ENCODE data around the gene PPP1R1A. TPM values are rescaled to one million over a fixed set of nuclear protein-coding genes. Genes with fewer than 3 reads are reported as not detected.

PPP1R1A gene
- total RNA-seq, 1 experiment from 2014 or later: 8.5 TPM

- Histone ChIP-seq H3K23me2 (ENCODE audit: insufficient read length, low read depth, low read length, poor library complexity, severe bottlenecking) (no peaks in the 10 kb centered on the region), H3K79me2 (ENCODE audit: insufficient read depth, low read length) (no peaks in the 10 kb centered on the region), H2BK120ac (ENCODE audit: low read depth, low read length, poor library complexity, severe bottlenecking) (no peak overlapping the region), H3K4me1 (ENCODE audit: insufficient read depth, low read length) (no peaks in the 10 kb centered on the region), H3K18ac (ENCODE audit: insufficient read length, low read depth, low read length) (no peak overlapping the region), H3K4me2 (ENCODE audit: insufficient read depth, insufficient read length, low read length) (no peak overlapping the region), H3K27ac (ENCODE audit: insufficient read length, low read depth, low read length) (no peak overlapping the region), H3K79me1 (ENCODE audit: insufficient read depth, low read depth, low read length, poor library complexity, severe bottlenecking) (no peaks in the 10 kb centered on the region), H2AK5ac (ENCODE audit: insufficient read length, low read length) (no peak overlapping the region), H2BK15ac (ENCODE audit: low read depth, low read length) (no peak overlapping the region), H2BK12ac (ENCODE audit: insufficient read length, low read depth, low read length) (no peak overlapping the region), H3K9me3 (ENCODE audit: control insufficient read depth, low read depth, low read length) (no peaks in the 10 kb centered on the region), H3K4ac (ENCODE audit: low read depth, low read length) (no peak overlapping the region), H2AFZ (ENCODE audit: low read length) (no peak overlapping the region), H4K5ac (ENCODE audit: insufficient read length, low read depth, low read length) (no peak overlapping the region), H3K27me3 (ENCODE audit: insufficient read depth, low read length) (no peaks in the 10 kb centered on the region), H2BK5ac (ENCODE audit: insufficient read length, low read length) (no peak overlapping the region), H3K9ac (ENCODE audit: extremely low read depth, insufficient read length, low read length) (no peak overlapping the region), H3K14ac (ENCODE audit: insufficient read depth, low read length) (no peak overlapping the region), H4K8ac (replicated peaks; ENCODE audit: insufficient read length, low read depth, low read length) (no peak overlapping the region), H3K23ac (ENCODE audit: insufficient read length, low read depth, low read length) (no peak overlapping the region), H4K91ac (ENCODE audit: insufficient read length, low read depth, low read length) (no peak overlapping the region), H4K20me1 (ENCODE audit: control insufficient read depth, insufficient read depth, insufficient read length) (no peaks in the 10 kb centered on the region), H3T11ph (ENCODE audit: low read length) (no peak overlapping the region), H2BK20ac (ENCODE audit: low read depth, low read length, poor library complexity, severe bottlenecking) (no peak overlapping the region), H3K56ac (ENCODE audit: insufficient read length, low read depth, low read length) (no peak overlapping the region)
- peaks cover under 1 to 5% of the 10 kb centered on the region in 2 experiments for H3K4me1 Mint-ChIP-seq
- no peak overlapping the region for H3K4me3 Mint-ChIP-seq
- DNase-seq: no peak
- H3K36me3 Mint-ChIP-seq (ENCODE audit: insufficient read depth in 1 of 3, low read depth in 3 of 3): no peaks in the 10 kb centered on the region
- H3K9me3 Mint-ChIP-seq: no peaks in the 10 kb centered on the region
- H3K27me3 Mint-ChIP-seq (ENCODE audit: low read depth): peaks cover 73% of the 10 kb centered on the region
- TF ChIP-seq, protein P1, sequence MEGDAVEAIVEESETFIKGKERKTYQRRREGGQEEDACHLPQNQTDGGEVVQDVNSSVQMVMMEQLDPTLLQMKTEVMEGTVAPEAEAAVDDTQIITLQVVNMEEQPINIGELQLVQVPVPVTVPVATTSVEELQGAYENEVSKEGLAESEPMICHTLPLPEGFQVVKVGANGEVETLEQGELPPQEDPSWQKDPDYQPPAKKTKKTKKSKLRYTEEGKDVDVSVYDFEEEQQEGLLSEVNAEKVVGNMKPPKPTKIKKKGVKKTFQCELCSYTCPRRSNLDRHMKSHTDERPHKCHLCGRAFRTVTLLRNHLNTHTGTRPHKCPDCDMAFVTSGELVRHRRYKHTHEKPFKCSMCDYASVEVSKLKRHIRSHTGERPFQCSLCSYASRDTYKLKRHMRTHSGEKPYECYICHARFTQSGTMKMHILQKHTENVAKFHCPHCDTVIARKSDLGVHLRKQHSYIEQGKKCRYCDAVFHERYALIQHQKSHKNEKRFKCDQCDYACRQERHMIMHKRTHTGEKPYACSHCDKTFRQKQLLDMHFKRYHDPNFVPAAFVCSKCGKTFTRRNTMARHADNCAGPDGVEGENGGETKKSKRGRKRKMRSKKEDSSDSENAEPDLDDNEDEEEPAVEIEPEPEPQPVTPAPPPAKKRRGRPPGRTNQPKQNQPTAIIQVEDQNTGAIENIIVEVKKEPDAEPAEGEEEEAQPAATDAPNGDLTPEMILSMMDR (conservative IDR thresholded peaks at IDR 0.05): no peak
- H3K27ac Mint-ChIP-seq: no peak overlapping the region
These were observed 53.0 kb downstream of the PPP1R1A start for GRCh38 chr12:54535474-54535873.
